Measurements from ENCODE around the gene RELCH.
A peak's percentile ranks its signal among the peaks of the same experiment; 100 is the strongest.
"Not testable (repeated sequence)": the region's sequence is repeated elsewhere in the genome, so short reads cannot be mapped to it uniquely, and the experiment has no call there.

Gene RELCH, protein sequence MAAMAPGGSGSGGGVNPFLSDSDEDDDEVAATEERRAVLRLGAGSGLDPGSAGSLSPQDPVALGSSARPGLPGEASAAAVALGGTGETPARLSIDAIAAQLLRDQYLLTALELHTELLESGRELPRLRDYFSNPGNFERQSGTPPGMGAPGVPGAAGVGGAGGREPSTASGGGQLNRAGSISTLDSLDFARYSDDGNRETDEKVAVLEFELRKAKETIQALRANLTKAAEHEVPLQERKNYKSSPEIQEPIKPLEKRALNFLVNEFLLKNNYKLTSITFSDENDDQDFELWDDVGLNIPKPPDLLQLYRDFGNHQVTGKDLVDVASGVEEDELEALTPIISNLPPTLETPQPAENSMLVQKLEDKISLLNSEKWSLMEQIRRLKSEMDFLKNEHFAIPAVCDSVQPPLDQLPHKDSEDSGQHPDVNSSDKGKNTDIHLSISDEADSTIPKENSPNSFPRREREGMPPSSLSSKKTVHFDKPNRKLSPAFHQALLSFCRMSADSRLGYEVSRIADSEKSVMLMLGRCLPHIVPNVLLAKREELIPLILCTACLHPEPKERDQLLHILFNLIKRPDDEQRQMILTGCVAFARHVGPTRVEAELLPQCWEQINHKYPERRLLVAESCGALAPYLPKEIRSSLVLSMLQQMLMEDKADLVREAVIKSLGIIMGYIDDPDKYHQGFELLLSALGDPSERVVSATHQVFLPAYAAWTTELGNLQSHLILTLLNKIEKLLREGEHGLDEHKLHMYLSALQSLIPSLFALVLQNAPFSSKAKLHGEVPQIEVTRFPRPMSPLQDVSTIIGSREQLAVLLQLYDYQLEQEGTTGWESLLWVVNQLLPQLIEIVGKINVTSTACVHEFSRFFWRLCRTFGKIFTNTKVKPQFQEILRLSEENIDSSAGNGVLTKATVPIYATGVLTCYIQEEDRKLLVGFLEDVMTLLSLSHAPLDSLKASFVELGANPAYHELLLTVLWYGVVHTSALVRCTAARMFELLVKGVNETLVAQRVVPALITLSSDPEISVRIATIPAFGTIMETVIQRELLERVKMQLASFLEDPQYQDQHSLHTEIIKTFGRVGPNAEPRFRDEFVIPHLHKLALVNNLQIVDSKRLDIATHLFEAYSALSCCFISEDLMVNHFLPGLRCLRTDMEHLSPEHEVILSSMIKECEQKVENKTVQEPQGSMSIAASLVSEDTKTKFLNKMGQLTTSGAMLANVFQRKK

GRCh38 chr18:62186774-62187542, at the start of gene RELCH, which contains the start of gene PIGN:
Gene RELCH (plus strand): TSS chr18:62187255. CDS start chr18:62187506, 251 bp downstream.
Gene PIGN (minus strand): TSS chr18:62187056. CDS start chr18:62161353, 25,703 bp downstream.
- DNase-seq = peak; percentile 98

DNA sequence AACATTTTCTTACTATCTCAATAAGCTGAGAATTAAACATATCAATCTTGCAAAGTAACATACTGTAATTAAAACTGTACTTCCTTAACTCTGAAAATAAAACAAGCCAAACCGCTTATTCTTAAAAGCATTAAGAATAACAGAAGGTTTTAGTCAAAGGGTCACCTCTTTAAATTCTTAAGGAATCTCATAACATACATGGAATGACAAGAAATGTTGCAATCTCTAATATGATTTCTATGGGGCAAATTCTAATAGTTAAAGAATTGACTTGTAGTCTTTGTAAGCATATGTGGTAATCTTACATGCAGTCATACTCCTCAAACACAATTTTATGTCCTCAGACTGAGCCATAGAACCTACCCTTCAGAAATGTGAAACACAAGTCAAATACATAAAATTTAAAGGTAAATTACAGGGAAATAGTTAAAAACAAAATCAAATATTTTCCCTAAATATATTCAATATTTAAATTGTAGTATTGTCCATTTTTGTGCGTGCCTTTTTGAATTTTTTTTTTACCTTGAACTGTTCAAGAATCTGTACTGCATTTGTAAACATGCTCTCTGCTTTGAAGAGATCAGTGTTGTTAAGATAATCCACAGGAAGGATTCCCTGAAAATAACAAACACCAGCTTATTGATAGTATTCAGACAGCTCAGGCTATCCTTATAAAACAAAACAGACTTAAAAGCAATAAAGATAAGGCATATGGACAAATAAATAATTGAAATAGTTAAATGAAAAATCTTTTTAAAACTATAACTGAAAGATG, 48.4 kb upstream of the RELCH start:
- DNase-seq = no peak

- no peak for DNase-seq
Measured at GRCh38 chr18:62140259-62140658, 46.8 kb upstream of the RELCH start.

DNA sequence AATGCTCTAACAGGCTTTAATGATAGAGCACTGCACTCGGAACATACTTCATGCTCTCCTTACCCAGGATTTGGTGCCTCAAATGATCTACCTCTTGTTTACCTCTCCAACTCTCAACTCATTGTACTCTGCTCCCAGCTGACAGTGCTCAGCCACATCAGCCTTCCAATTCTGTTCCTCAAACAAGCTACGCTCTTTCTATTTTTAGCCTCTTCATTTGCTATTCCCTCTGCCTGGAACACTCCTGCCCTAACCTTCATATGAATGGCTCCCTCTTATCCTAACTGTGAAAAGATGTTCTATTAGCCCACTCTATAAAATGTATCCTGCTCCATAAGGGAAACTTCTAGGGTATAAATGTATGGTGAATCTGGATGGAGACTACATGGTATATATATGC, 42.7 kb upstream of the RELCH start:
- no peak for DNase-seq

- DNase-seq = no peak
Measured at GRCh38 chr18:62151068-62151771, 35.8 kb upstream of the RELCH start.

- no peak for DNase-seq
Measured at GRCh38 chr18:62152844-62153243, 34.2 kb upstream of the RELCH start.

DNA sequence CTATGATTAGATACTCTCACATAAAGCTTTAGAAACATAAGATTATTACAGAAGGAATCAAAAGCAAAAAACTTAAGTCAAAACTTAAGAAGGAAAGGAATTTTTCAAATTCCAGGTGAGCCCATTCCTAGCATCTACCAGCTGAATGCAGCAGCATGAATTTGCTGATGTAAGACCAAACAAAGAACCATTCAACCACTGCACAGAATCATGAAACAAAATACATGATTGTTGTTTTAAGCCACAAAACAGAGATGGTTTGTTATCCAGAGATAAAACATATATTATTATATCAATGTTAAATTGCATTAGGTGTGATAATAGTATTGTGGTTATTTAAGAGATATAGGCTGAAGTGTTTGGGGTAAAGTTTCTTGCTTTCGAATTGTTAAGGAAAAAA, 29.2 kb upstream of the RELCH start:
- DNase-seq = no peak

- DNase-seq = no peak
Measured at GRCh38 chr18:62164310-62164709, 22.7 kb upstream of the RELCH start.

DNA sequence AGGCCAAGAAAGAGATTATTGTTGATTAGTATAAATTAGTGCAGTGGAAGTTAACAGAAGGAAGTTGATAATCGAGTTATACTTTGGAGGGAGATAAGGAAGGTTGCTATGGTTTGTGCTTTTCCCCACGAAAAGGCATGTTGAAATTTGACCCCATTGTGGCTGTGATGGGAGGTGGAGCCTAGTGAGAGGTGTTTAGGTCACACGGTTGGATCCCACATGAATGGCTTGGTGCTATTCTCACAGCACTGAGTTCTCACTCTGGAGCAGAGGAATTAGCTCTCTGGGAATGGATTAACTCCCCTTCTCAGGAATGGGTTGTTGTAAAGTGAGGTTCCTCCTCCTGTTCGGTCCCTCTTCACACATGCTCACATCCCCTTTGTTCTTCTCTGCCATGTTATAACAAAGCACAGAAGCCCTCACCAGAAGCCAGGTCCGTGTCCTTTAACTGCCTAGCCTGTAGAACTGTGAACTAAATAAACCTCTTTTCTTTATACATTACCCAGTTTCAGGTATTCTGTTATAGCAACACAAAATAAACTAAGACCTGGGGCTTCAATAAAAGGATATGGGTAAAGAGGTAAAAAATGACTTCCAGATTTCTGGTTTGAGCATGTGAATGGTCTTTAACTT, 22.1 kb upstream of the RELCH start:
- DNase-seq = no peak

DNA sequence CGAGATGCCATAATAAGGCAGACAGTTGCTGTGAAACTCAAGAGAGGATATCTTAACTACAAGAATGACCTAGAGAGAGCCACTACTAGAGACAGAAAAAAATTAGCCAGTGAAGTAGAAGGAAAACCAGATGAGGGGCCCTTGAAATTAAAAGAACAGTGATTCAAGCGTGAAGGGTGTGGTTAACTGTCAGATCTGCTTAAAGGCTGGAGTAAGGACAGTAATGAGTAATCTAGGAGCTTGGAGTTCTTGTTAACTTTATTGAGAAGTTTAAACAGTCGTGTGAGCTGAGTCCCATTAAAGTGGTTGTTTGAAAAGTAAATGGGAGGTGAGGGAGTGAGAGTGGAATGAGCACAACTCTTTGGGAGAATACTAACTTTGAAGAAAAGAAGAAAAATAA, 21.5 kb upstream of the RELCH start:
- DNase-seq = no peak

DNA sequence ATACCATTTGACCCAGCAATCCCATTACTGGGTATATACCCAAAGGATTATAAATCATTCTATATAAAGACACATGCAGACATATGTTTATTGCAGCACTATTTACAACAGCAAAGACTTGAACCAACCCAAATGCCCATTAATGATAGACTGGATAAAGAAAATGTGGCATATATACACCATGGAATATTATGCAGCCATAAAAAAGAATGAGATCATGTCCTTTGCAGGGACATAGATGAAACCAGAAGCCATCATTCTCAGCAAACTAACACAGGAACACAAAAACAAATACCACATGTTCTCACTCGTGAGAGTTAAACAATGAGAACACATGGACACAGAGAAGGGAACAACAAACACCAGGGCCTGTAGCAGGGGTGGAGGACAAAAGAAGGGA, 20.5 kb upstream of the RELCH start:
- DNase-seq = not testable (repeated sequence)

DNA sequence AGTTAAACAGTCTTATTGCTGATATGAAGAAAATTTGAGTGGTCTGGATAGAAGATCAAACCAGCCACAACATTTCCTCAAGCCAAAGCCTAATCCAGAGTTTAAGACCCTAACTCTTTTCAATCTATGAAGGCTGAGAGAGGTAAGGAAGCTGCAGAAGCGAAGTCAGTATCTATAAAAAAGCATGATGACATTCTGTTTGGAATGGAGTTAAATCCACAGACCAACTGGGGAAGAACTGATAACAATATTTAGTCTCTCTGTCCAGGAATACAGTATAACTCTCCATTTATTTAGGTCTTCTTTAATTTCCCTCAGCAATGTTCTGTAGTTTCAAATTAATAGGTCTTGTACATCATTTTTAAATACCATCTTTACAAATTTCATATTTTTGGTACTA, 16.2 kb upstream of the RELCH start:
- no peak for DNase-seq

DNA sequence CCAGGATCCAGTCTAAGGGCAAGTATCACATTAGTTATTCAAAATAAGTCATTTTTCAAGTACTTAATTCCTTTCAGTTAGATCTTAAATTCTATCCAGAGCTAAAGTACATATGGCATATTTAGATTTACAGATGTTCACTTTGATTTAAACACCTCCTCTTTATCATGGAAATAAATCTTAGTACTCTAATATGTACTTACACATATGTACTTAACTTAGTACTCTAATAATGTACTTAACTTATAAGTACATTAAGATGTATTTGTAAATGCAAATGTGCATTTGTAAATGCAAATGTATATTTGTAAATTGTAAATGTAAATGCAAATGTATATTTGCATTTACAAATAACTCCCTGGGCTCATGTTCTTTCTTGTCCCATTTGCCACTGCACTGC, 14.8 kb upstream of the RELCH start:
- no peak for DNase-seq

DNA sequence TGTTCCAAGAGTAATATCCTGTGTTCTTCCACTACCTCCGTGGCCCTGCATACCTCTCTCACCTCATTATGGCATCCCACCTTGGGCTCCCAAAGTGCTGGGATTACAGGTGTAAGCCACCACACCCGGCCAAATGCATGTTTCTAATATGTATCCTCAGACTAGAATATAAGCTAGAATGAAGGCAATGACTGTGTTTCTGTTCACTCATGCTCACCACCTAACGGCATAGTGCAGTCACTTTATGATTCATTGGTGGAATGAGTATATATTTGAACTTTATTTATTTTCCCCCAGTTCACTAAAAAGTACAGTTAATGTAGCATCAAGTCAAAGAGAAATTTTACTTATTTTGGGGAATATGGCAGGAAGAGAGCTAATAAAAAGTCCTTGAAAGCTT, 11.5 kb upstream of the RELCH start:
- no peak for DNase-seq

GRCh38 chr18:62177271-62177670, 9.8 kb upstream of the RELCH start:
- no peak for DNase-seq

- DNase-seq = no peak
Measured at GRCh38 chr18:62179213-62179612, 7.8 kb upstream of the RELCH start.

DNA sequence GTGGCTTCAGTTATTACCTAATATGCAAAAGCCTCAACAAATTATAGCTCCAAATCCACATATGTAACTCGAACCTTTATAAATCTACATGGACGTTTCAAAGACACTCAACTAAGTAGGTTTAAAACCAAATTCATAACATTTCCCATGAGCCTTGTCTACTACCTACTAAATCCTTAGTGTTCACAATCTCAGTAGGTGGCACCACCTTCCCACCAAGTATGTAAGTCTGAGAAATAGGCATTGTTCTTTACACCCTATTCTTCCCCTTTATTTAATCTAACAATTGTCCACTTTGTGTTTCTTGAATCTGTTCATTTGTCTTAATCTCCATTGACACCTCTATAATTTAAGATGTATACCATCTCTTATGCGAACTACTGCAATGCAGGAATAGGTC, 4.8 kb upstream of the RELCH start:
- DNase-seq = no peak

DNA sequence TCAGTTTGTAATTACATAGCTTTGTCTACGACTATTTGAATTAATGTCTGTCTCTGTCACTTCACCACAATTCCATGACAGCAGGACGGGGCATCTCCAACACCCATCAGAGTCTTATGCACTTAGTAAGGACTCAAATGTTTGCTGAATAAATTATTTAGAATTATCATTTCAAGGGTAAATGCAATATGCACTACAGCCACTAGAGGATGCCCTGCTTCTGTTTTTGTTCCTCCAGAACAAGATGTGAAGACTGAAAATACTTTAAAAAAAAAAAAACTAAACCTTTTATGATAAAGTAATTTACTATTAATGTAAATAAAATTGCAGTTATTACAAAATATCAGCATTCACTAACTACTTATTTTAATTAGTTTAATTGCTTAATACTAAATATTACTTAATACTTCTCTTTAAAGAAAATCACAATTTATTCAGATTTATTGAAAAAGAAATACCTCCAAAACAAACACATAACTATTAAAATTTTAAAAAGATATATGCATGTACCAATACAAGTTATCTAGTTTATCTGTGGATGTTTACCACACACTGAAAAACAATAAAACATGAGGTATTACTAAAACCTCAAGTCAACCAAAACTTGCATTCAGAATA, 3.4 kb upstream of the RELCH start:
- DNase-seq = no peak

DNA sequence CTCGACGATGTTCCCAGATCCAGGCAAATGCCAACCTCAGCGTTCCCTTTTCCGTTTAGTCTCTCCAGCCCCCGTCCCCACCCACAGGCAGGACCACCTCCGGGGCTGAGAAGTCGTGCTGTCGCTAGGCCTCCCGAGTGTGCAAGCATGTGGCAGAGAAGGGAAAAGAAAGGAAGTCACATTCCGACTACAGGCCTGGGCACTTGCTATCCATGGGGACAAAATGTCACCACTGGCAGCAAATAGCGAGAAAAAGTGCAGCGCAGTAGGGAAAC, 619 bp upstream of the RELCH start:
- DNase-seq = no peak
